AG20443 (cell line): ENCODE data around the gene KMO.

Experiments used
- DNase-seq: peaks from one replicate; pipeline ENCODE4 v3.0.0; 2012; ENCODE audit warnings: low spot score, mixed read lengths

KMO gene

GRCh38 chr1:241532162-241532531 lies at the start of gene KMO:
Gene KMO (plus strand): TSS chr1:241532378. CDS start chr1:241532445, 67 bp downstream.
- DNase-seq: no peak

DNA sequence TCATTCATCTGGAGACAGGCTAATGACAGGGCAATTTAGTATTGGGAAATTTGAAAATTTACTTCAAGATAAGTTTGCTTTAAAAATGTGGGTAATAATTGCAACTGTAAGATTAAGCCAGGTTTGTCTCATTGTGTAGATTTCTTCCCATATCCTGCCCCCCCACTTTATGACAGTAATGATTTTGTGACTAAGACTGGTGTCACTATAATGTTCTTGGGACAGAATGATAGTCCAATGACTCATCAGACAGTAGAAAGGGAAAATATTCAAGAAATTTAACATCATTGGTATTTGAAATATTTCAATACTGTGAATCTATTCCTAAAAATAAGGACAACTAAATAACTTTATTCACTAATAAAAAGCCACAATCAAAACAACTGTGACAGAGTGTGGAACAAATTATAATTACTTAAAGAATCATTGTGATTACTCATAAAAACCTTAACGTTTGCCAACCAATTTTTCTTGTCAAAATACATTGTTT lies 49.4 kb upstream of the KMO start:
- DNase-seq: peak; percentile 65

GRCh38 chr1:241485145-241485544 lies 47.0 kb upstream of the KMO start:
- no peak for DNase-seq

DNA sequence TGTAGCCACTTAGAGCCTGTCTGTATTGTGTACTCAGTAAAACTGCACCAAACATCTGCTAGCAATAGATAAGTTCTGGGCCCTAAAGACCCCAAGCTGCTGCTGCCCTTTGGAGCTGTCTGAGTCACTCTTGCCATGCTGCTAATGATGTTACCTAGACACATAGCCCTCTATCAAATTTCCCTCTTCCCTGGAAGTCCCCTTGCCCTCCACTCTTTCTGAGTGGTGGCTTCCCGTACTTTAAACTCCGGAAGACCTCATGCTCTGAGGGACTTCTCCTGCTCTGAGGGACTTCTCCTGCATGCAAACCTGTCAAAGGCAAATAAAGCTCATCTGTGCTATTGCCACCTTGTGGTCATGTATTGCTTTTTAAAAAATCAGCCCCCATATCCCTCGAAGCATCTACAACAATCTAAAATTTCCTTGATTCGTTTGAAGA lies 46.6 kb upstream of the KMO start:
- DNase-seq: peak; percentile 10

GRCh38 chr1:241488739-241489138 lies 43.4 kb upstream of the KMO start:
- no peak for DNase-seq

- DNase-seq: no peak
Measured at GRCh38 chr1:241495741-241496140, 36.4 kb upstream of the KMO start.

DNA sequence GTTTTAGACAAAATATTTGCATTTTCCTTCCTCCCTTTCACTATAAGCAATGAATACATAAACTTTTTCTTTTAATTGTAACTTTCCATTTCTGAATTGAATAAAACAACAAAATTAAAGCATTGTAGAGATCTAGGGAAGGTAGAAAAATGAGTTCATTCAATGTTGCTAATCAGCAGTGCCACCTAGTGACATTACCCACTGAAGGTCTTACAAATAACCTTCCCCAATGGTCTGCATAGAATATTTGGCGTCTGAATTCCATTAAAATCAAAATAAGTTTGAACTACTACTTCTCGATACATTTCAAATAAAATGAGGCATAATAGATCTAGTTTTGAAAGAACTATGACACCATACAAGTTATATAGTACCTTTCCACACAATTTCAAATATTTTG lies 32.3 kb upstream of the KMO start:
- DNase-seq: peak; percentile 40

GRCh38 chr1:241503444-241503843 lies 28.7 kb upstream of the KMO start:
- no peak for DNase-seq

DNA sequence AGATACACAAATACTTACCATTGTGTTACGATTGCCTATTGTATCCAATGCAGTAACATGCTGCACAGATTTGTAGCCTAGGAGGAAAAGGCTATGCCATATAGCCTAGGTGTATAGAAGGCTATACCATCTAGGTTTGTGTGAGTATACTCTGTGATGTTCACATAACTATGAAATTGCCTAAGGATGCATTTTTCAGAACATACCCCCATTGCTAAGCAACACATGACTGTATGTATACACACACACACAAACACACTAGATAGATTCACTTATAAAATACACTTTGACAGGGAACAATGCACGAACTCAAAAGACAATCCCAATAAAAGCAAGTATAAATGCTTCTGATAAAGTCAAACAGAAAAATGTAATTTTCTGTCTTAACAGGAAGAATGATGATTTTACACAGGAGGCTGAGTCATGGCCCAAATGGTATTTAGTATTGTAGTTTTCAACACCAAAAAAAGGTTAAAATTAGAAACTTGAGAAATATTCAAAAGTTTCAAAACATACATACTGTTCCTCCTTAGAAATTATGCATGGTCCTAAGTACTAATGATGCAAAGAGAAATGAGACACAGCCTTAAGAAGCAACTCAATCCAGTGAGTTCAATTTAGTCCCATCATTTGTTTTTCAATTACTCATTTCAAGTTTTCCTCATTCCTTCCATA lies 24.9 kb upstream of the KMO start:
- peak; percentile 8 for DNase-seq

GRCh38 chr1:241513378-241513777 lies 18.8 kb upstream of the KMO start:
- no peak for DNase-seq

- peak; percentile 29 for DNase-seq
Measured at GRCh38 chr1:241518476-241519307, 13.5 kb upstream of the KMO start.

- peak; percentile 95 for DNase-seq
Measured at GRCh38 chr1:241519308-241520079, 12.7 kb upstream of the KMO start, which contains the start of gene FH. Gene FH (minus strand): TSS chr1:241519755. CDS start chr1:241519722, 33 bp downstream.

GRCh38 chr1:241520080-241520465 lies 12.1 kb upstream of the KMO start:
- no peak for DNase-seq

- no peak for DNase-seq
Measured at GRCh38 chr1:241521718-241522117, 10.5 kb upstream of the KMO start.

DNA sequence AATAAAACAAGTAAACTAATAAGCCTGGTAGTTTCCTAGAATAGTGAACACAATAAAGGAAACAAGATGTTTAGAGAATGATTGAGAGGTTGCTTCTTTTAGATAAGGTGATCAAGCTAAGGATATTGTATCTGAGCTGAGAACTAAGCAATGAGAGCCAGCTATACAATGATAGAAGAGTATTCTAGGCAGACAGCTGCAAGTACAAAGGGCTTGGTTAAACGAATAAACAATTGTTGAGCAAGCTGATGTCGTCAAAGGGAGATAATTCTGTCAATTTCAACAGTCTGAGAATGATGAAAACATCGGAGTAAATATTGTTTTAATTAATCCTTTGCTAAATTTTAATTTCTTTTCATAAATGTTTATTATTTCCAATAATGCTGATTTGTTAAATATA lies 7.2 kb upstream of the KMO start:
- DNase-seq: no peak

DNA sequence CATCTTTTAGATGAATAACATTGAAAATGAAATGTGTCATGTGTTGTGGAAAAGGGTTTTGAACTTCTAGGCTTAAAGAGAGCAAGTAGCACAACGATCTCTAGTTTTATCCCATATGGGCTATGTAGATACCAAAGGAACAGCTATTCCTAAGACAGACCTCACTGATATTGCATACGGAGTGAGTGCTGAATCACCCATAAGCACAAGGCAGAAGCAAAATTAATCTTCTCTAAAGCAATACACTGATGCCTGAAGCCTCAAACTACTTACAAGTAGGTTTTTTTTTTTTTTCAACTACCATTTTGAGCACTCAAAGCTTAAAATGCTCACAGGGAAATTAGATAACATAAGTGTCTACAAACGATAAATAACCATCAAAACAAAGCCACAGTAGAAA lies 5.0 kb upstream of the KMO start:
- DNase-seq: no peak

GRCh38 chr1:241531195-241532161 lies 700 bp upstream of the KMO start:
- DNase-seq: peak; percentile 27

GRCh38 chr1:241532864-241533263 lies 686 bp downstream of the KMO start:
- DNase-seq: no peak

- no peak for DNase-seq
Measured at GRCh38 chr1:241533326-241534115, 1.3 kb downstream of the KMO start.

GRCh38 chr1:241536304-241536703 lies 4.1 kb downstream of the KMO start:
- no peak for DNase-seq
